ENCODE measurements around the gene CST7. TPM values are rescaled to one million over a fixed set of nuclear protein-coding genes. Genes with fewer than 3 reads are reported as not detected.
A peak's percentile ranks its signal among the peaks of the same experiment; 100 is the strongest.
"Not testable (repeated sequence)": the region's sequence is repeated elsewhere in the genome, so short reads cannot be mapped to it uniquely, and the experiment has no call there.

CST7 gene
- polyA plus RNA-seq, 1 experiment: not detected

DNA sequence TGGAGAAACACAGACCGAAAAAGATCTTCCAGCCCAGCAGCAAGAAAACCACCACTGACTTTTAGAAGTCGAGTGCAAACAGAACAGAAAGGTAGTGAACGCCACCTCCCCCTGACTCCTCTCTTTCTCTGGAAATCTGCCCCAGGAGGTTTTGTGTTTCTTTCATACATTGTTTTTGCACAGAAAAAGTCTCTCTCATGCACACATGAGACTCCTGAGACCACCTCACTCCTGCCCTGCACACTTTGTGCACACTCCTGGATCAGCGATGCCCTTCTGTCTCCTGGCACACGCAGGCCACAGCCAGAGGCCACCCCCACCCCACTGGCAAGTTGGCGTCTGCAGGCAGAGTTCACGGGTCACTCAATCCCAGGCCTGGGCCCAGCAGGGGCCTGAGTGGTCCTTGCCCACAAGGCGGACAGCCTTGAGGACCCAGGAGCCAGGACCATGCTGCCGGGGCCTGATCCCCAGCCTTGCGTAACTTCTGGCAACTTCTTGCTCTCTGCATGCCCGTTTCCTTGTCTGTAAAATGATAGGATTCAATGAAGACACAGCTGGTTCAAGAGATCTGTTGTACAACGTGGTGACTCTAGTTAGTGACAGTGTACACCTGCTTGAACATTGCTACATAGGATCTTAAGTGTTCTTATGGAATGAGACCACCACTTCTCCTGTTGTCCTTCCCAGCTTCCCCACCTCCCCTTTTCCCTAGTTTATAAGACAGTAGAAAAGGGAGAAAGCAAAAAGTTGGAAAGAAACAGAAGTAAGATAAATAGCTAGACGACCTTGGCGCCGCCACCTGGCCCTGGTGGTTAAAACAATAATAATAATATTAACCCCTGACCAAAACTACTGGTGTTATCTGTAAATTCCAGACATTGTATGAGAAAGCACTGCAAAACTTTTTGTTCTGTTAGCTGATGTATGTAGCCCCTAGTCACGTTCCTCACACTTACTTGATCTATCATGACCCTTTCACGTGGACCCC is 30.2 kb upstream of the CST7 start:
- ChIA-PET CTCF (interaction anchor here (0.6 to 6.4 kb wide), 15 partner anchors 11 to 981 kb away, joined by 3 to 48 read pairs (median 3); no protein-coding TSS in a partner anchor), POLR2A (no interaction called here)
- TF ChIP-seq, protein P1, sequence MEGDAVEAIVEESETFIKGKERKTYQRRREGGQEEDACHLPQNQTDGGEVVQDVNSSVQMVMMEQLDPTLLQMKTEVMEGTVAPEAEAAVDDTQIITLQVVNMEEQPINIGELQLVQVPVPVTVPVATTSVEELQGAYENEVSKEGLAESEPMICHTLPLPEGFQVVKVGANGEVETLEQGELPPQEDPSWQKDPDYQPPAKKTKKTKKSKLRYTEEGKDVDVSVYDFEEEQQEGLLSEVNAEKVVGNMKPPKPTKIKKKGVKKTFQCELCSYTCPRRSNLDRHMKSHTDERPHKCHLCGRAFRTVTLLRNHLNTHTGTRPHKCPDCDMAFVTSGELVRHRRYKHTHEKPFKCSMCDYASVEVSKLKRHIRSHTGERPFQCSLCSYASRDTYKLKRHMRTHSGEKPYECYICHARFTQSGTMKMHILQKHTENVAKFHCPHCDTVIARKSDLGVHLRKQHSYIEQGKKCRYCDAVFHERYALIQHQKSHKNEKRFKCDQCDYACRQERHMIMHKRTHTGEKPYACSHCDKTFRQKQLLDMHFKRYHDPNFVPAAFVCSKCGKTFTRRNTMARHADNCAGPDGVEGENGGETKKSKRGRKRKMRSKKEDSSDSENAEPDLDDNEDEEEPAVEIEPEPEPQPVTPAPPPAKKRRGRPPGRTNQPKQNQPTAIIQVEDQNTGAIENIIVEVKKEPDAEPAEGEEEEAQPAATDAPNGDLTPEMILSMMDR (IDR thresholded peaks at IDR 0.05; ENCODE audit: insufficient read depth, low read depth, low read length): no peak
- no peaks in the 10 kb centered on the region for H3K36me3 ChIP-seq (ENCODE audit: control insufficient read depth, insufficient read depth, low read length)
- no peak for DNase-seq (ENCODE audit: low read depth)
- H3K4me3 ChIP-seq (ENCODE audit: low read depth, low read length): no peak overlapping the region
- peaks cover 1% of the 10 kb centered on the region; the same call in 1 of the 2 replicates for H3K27me3 ChIP-seq (ENCODE audit: control insufficient read depth, insufficient read depth, low read length)

GRCh38 chr20:24919665-24920064 is 29.4 kb upstream of the CST7 start:
- DNase-seq (ENCODE audit: low read depth); H3K4me3 ChIP-seq (ENCODE audit: low read depth, low read length); POLR2A ChIA-PET; H3K27me3 ChIP-seq (ENCODE audit: control insufficient read depth, insufficient read depth, low read length); H3K36me3 ChIP-seq (ENCODE audit: control insufficient read depth, insufficient read depth, low read length): not testable (repeated sequence)
- CTCF ChIA-PET: interaction anchor here (0.7 to 6.4 kb wide), 8 partner anchors 11 to 982 kb away, joined by 3 to 48 read pairs (median 7); no protein-coding TSS in a partner anchor

- CTCF ChIA-PET: interaction anchor here (1.1 to 6.4 kb wide), 5 partner anchors 10 to 984 kb away, joined by 3 to 48 read pairs (median 3); no protein-coding TSS in a partner anchor
- POLR2A ChIA-PET; DNase-seq (ENCODE audit: low read depth); H3K36me3 ChIP-seq (ENCODE audit: control insufficient read depth, insufficient read depth, low read length); H3K4me3 ChIP-seq (ENCODE audit: low read depth, low read length); H3K27me3 ChIP-seq (ENCODE audit: control insufficient read depth, insufficient read depth, low read length): not testable (repeated sequence)
Observed at GRCh38 chr20:24920706-24921105, 28.4 kb upstream of the CST7 start.

DNA sequence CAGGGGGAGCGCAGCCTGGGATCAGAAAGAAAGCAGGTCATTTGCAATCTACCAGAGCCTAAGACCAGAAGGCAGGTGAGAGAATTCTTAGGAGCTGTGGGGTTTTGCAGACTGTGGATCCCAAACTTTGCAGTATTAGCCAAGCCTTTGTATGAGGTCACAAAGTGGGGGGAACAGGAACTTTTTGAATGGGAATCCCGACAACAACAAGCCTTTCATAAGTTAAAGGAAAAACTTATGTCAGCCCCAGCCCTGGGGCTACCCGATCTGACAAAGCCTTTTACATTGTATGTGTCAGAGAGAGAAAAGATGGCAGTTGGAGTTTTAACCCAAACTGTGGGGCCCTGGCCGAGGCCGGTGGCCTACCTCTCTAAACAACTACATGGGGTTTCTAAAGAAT is 19.8 kb upstream of the CST7 start:
- H3K4me3 ChIP-seq (ENCODE audit: low read depth, low read length); H3K27me3 ChIP-seq (ENCODE audit: control insufficient read depth, insufficient read depth, low read length); POLR2A ChIA-PET; H3K36me3 ChIP-seq (ENCODE audit: control insufficient read depth, insufficient read depth, low read length); DNase-seq (ENCODE audit: low read depth): not testable (repeated sequence)
- CTCF ChIA-PET: interaction anchor here (4.9 kb wide), 1 partner anchor 10 kb away, joined by 48 read pairs; no protein-coding TSS in a partner anchor

- CTCF ChIA-PET: interaction anchor here (0.8 to 4.9 kb wide), 5 partner anchors 10 to 769 kb away, joined by 3 to 48 read pairs (median 6); no protein-coding TSS in a partner anchor
- POLR2A ChIA-PET; H3K36me3 ChIP-seq (ENCODE audit: control insufficient read depth, insufficient read depth, low read length); H3K27me3 ChIP-seq (ENCODE audit: control insufficient read depth, insufficient read depth, low read length); DNase-seq (ENCODE audit: low read depth); H3K4me3 ChIP-seq (ENCODE audit: low read depth, low read length): not testable (repeated sequence)
Observed at GRCh38 chr20:24929867-24930723, 19.0 kb upstream of the CST7 start.

DNA sequence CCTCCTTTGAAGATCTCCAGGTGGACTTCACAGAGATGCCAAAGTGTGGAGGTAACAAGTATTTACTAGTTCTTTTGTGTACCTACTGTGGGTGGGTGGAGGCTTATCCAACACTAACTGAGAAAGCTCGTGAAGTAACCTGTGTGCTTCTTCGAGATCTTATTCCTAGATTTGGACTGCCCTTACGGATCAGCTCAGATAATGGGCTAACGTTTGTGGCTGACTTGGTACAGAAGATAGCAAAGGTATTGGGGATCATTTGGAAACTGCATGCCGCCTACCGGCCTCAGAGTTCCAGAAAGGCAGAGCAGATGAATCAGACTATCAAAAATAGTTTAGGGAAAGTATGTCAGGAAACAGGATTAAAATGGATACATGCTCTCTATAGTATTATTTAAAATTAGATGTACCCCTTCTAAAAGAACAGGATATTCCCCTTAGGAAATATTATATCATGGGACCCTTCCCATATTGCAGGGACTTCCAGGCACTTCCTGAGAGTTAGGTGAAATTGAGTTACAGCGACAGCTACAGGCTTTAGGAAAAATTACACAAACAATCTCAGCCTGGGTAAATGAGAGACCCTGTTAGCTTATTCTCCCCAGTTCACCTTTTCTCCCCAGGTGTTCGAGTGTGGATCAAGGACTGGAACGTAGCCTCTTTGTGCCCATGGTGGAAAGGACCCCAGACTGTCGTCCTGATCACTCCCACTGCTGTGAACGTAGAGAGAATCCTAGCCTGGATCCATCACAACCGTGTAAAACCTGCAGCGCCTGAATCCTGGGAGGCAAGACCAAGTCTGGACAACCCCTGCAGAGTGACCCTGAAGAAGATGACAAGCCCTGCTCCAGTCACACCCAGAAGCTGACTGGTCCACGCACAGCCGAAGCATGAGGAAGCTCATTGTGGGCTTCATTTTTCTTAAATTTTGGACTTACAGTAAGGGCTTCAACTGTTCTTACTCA is 18.1 kb upstream of the CST7 start:
- H3K4me3 ChIP-seq (ENCODE audit: low read depth, low read length); POLR2A ChIA-PET; H3K27me3 ChIP-seq (ENCODE audit: control insufficient read depth, insufficient read depth, low read length); H3K36me3 ChIP-seq (ENCODE audit: control insufficient read depth, insufficient read depth, low read length); DNase-seq (ENCODE audit: low read depth): not testable (repeated sequence)
- TF ChIP-seq, protein P1 (IDR thresholded peaks at IDR 0.05; ENCODE audit: insufficient read depth, low read depth, low read length): peak; percentile 28
- CTCF ChIA-PET: interaction anchor here (0.6 to 4.9 kb wide), 7 partner anchors 10 to 1486 kb away, joined by 3 to 48 read pairs (median 4); no protein-coding TSS in a partner anchor

- peak; percentile 4 for DNase-seq (ENCODE audit: low read depth)
- CTCF ChIA-PET: interaction anchor here (2.6 to 4.9 kb wide), 2 partner anchors 9 to 12 kb away, joined by 10 to 48 read pairs; no protein-coding TSS in a partner anchor
- POLR2A ChIA-PET; H3K27me3 ChIP-seq (ENCODE audit: control insufficient read depth, insufficient read depth, low read length); H3K4me3 ChIP-seq (ENCODE audit: low read depth, low read length); H3K36me3 ChIP-seq (ENCODE audit: control insufficient read depth, insufficient read depth, low read length): not testable (repeated sequence)
Observed at GRCh38 chr20:24931893-24932292, 17.2 kb upstream of the CST7 start.

All from BJ (cell line).